GM18861 (cell line): ENCODE measurements around the gene GPR17.

Experiments used
- ATAC-seq: cut with Tn5 transposase; IDR thresholded peaks from one replicate; pipeline ENCODE4 v1.9.1; 2021; ENCODE audit not compliant: unreplicated experiment

Gene GPR17

DNA sequence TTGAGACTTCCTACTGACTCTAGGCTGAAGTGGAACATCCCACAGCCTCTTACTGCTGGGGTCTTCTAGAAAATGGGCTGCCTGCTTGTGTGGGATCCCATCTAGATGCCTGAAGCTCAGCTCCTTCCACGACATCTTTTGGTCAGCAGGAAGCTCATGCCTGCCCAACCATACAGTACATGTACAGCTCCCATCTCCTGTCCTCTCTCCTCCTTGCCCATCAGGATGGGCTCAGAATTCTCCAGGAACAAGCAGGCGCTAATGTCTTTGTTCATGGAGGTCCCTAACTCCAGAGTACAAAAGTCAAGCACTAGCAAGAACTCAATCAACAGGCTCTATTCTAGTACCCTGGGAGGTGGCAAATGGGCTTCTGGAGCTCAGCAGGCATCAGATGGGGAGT is 31.7 kb upstream of the GPR17 start:
- ATAC-seq, result no peak

DNA sequence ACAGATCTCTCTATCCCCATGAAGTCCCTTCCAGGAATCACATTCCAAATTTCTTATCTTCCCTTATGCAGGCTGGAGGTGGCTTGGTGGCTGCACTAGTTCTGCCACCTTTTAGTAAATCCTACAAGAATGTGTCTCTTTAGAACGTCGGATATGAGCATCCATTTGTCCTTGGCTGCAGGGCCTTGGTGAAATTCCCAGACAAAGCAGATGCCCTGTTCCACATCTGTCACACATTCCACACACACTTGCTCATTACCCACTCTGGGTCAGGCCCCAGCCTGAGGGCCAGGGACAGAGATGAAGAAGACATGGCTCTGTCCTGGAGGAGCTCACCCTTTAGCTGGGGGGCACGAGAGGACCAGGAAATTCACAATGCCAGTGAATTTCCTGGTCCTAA is 31.2 kb upstream of the GPR17 start:
- no peak for ATAC-seq

DNA sequence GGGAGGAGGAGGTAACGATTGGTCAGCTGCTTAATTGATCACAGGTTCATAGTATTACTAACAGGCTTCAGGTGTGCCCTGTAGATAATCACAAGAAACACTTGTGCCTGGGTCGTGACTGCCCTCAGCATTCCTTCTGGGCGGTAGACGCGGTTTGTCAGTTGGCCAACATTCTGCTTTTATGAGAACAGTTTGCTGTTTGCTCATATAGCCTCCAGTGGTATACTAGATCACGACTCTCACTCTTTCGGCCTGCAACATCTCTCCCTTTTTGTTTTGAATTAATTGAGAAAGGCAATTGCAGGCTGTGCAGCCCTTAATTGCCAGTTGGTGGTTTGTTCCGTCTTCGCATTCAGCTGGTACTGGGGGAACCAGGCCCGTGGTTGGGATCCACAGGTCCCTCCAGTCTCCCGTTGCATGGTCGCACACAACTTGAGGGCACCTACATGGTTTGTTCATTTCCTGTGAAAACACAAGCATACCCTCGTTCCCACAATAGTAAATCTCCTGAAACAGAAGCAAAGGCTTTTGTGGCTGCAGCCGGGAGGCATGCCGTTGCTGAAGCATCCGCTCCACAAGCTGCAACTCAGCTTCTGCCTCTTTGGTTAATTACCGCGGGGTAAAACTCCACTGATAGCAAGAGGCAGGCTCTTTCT is 30.3 kb upstream of the GPR17 start:
- ATAC-seq, result no peak

DNA sequence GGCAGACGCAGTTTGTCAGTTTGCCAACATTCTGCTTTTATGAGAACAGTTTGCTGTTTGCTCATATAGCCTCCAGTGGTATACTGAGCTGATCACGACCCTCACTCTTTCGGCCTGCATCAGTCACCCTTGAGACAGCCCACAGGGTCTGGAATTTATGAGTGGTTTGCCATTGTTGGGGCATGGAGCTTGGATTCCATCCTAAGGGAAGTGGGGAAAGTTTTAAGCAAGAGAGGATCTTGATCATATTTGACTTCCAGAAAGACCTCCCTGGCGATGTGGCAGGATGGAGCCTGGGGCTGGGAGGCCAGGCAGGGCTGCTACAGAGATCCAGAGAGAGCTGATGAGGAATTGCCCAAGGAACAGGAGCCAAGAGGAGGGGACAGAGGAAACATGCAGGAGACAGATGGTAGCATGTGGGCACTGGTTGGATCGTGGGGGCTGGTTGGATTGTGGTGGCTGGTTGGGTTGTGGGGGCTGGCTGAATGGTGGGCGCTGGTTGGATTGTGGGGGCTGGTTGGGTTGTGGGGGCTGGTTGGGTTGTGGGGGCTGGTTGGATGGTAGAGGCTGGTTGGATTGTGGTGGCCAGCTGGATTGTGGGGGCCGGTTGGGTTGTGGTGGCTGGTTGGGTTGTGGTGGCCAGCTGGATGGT is 27.3 kb upstream of the GPR17 start:
- no peak for ATAC-seq

DNA sequence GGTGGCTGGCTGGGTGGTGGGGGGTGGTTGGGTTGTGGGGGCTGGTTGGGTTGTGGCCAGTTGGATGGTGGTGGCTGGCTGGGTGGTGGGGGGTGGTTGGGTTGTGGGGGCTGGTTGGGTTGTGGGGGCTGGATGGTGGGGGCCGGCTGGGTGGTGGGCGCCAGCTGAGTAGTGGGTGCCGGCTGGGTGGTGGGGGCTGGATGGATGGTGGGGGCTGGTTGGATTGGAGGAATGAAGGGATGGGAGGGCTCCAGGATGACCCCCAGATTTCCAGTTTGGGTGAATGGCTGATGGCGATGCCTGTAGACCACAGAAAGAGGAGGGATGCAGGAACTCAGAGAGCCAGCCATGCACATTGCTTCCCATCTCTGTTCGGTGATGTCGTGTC is 26.8 kb upstream of the GPR17 start:
- ATAC-seq, result no peak

DNA sequence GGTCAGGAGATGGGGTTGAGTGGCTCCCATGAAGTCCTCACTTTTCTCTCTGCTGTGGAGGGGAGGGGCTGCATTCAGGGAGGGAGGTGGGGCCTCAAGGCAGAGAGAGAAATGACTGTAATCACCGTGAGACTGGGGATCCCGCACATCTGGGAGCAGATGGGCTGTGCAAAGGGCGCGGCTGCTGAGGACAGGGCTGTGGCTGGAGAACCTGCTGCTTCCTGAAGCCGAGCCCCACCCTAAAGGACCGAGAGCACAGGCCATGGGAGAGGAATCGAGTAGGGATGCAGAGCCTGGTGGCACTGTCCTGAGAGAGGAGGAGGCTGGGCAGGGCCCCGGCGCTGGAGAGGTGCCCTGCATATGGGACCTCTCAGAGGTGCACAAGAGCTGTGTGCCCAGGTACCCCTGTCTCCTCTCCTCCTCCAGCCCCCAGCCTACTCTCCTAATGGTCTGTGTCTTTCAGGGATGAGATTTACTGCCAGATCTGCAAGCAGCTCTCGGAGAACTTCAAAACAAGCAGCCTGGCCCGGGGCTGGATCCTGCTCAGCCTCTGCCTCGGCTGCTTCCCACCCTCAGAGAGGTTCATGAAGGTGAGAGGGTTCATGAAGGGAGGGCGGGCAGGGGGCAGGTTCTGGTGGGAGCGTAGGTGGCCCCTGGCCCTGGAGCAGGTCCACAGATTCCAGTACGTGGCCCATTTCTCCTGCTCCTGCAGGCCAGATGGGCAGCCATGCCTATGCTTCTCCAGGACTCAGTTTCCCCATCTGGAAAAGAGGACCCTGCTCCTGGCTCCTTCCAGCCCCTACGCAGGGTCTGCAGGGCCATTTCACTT is 25.9 kb upstream of the GPR17 start:
- ATAC-seq, result no peak

DNA sequence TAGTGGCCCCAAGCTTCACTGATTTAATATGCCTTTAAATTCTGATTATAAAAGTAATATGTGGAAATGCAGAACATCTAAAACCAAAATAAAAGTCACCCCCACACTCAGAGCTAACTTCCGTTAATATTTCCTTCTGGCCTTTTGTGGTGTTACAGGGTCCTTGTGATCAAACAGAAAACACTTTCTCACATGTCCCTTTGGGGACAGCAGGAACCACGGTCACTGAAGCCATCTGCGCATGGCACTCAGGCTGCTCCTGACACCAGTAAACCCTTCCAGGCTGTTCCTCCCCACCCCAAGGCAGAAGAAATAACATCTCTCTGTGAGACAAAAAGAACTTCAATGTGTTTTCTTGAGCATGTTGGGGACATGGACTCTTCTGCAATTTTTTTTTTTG is 25.1 kb upstream of the GPR17 start:
- no peak for ATAC-seq

DNA sequence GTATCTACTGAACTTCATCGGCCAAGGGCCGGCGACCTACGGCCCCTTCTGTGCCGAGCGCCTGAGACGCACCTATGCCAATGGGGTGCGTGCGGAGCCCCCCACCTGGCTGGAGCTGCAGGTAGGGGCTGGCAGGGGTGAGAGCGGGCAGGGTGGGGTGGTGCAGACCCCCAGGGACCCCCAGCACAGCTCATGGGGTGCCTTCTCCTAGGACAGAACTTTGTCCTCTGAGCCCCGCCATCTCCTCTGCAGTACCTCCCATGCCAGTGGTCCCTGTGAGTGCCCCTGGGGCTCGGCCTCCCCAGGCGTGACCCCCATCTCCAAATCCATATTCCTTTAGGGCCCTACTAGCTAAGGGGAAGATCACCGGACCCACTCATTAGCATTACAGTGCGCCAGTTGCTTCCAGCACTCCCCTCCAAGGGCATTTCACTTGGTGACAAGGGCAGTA is 23.9 kb upstream of the GPR17 start:
- ATAC-seq, result no peak

DNA sequence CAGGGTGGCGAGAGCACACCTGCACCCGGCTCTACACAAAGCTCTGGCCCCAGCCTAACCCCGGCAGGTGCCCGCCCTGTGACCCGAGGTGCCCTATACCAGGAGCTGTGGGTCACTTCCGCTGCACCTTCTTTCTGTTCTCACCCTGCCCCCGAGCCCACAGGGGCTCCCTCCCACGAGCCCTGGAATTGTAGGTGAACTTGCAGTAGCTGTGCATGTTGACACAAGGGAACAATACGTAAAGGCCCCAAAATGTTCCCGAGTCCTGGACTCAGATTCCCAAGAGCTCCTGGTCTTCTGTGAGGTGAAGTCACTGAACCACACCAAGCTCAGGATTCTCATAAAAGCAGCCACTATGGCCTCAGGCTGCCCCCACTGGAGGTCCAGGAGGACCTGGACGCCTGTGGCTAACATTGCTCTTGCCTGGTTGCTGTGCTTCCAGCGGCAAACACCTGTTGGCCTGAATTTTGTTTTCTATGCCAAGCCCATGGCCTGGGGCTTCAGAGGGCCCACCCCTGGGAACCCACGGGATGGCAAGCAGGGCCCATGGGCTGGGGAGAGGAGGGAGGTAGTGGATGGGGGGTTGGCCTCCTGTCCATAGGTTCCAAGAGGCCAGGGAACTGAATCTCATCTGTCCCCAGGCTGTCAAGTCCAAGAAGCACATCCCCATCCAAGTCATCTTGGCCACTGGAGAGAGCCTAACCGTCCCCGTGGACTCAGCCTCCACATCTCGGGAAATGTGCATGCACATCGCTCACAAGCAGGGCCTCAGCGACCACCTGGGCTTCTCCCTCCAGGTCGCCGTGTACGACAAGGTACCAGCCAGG is 23.2 kb upstream of the GPR17 start:
- no peak for ATAC-seq

DNA sequence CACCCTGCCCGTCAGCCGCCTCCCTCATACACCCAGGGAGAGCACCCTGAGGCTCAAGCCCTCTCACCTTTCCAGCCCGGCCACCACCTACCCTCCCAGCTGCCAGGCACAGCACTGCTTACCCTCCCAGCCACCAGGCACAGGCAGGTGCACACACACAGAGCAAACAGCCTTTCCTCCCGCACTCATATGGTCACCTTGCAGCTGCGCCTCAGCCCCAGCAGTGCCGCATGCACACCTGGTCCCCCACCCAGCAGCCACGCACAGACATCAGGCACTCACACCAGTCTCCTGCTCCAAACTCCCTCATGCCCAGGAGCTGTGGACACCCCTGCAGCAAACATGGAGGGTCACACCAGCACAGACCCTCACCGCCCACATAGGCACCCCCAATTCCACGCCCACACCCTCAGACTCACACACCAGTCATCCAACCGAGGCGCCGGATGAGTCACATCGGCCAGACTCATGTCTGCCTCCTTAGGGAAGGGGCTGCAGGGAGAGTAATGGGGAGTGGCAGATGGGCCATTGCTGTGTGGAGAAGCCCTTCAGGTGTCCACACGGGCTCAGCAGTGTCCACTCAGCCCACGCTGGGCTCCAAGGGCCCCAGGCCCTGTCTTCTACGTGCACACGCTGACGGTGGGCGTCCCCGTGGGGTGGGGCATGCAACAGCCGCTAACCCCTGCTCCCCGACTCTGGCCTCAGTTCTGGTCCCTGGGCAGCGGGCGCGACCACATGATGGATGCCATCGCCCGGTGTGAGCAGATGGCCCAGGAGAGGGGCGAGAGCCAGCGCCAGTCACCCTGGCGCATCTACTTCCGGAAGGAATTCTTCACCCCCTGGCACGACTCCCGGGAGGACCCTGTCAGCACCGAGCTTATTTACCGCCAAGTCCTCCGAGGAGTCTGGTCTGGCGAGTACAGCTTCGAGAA is 22.3 kb upstream of the GPR17 start:
- no peak for ATAC-seq

DNA sequence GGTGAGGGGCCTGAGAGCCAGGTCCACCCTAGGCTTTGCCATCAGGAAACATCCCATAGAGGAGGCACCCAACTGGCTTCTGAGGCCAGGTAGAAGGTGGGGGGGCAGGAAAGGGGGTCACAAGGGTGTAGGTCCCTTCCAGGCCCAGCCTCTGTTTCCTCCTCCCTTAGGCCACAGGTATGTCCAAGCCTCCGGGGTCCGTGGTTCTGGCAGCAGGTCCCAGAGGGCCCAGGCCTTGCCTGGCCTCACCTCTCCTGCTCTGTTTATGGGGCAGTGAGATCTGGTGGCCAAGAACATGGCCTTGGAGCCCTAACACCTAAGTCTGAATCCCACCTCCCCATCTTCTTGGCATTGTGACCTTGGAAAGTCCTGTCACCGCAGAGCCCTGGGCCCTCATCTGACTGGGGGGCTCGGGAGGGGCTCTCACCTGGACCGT is 21.6 kb upstream of the GPR17 start:
- ATAC-seq, result no peak

DNA sequence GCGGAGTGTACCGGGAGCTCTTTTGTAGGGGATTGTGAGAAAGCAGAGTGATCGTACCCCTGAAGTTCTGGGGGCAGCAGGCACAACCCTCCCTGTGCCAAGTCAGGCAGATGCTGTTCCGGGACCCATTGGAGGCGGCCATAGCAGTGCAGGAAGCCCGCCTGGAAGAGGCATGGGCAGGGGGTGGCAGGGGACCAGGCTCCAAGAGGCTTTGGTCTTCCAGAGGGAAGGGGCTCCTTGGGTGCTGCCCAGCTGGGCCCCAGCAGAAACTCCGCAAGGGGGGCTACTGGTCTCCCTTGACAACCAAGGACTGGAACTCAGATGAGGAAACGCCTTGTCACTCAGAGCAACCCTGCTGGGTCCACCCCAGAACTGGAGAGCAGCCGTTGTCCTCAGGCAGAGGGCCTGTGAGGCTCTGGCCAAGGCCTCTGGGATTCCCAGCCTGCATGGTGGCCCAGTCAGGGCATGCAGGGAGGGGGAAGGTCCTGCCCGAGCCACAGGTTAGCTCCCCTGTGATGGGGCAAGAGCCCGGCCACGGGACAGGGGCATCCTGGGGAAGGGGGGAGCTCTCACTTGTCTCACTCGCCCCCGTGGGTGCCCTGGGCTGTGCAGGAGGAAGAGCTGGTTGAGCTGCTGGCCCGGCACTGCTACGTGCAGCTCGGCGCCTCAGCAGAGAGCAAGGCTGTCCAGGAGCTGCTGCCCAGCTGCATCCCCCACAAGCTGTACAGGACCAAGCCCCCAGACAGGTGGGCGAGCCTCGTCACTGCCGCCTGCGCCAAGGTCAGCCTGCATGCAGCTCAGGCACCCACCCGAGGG is 21.0 kb upstream of the GPR17 start:
- ATAC-seq, result no peak

DNA sequence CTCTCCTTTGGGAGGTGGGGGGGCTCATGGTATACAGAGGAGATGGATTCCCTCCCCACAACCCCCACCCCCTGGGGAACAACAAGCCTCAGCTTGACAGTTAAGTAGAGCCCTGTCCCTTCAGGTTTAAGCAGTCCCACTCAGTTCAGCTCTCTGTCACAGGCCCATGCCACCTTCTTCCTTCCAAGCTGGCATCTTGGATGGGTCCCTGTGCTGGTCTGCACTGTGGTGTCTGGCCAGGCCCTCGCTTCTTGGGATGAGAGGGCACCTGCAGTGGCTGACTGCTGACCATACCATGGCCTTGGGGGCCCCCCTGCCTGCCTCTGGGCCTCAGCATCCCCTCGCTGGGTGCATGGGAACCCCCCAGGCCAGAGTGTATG is 20.4 kb upstream of the GPR17 start:
- no peak for ATAC-seq

DNA sequence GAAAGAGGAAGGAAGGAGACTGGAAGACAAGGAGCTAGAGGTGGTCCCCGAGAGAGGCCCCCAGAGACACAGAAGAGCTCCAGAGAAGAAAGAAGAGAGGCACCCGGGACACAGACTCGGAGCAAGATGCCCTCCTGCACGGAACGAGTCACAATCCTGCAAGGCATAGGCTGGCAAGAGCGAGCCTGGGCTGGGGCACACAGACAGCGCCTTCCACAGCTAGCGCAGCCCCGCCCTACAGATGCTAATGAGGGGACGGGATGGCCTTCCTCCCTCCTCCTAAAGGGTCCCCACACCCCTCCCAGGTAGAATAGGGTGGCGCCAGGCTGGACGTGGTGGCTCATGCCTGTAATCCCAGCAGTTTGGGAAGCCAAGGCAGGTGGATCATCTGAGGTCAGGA is 19.8 kb upstream of the GPR17 start:
- ATAC-seq, result no peak

DNA sequence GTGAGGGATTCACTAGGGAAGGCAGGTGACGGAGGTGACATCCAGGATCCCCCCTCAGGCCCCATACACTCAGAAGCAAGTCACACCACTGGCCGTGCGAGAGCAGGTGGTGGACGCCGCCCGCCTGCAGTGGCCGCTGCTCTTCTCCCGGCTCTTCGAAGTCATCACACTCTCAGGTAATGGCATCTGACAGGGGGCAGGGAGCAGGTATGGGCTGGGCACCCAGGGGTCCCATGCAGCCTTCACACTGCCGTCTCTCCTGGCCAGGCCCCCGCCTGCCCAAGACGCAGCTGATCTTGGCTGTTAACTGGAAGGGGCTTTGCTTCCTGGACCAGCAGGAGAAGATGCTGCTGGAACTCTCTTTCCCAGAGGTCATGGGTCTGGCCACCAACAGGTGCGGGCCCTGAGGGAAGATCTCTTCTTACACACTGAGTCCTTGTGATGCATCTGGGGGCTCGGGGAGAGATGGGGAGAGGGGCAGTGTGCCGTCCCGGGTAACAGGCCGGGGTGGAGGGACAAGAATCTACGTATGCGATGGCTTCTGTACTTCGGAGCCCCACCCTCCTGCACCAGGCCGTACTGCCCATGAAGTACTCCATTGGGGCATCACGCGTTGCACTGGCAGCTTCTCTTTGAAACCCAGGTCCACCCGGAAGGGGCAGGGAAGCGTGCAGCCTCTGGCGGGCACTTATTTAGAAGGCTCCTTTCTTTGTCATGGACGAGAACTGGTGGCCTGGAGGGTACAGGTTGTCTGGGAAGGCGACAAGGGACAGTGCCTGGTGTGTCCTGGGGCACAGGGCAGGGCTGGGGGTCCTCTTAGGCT is 18.8 kb upstream of the GPR17 start:
- no peak for ATAC-seq

DNA sequence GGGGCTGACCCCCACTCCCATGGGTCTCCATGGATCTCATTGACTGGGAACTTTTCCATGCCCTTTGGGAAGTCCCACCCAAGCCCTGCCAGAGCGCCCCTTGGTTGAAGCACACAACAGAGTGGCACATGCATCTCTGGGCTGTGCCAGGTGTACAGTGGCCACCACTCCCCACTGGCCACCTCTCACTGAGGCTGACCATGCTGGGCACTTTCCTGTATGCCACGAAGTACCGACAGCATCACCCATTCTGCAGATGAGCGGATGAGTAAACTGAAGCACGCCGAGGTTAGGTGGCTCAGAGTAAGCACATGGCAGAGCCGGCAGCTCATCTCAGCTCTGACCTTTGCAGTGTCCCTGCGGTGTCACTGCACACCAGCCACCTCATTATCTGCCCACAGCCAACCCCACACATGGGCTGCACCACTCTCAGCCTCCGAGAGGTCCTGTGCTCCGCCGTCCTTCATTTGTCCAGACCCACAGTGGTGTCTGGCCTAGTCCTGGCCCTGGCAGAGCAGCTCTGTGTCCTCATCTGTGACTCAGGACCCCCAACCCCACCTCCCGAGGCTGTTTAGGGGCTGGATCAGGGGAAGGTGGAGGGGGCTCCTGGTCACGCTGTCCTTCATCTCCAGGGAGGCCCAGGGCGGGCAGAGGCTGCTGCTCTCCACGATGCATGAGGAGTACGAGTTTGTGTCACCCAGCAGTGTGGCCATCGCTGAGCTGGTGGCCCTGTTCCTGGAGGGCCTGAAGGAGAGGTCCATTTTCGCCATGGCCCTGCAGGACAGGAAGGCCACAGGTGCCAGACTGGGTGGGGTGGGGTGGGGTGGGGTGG is 18.0 kb upstream of the GPR17 start:
- ATAC-seq, result no peak

DNA sequence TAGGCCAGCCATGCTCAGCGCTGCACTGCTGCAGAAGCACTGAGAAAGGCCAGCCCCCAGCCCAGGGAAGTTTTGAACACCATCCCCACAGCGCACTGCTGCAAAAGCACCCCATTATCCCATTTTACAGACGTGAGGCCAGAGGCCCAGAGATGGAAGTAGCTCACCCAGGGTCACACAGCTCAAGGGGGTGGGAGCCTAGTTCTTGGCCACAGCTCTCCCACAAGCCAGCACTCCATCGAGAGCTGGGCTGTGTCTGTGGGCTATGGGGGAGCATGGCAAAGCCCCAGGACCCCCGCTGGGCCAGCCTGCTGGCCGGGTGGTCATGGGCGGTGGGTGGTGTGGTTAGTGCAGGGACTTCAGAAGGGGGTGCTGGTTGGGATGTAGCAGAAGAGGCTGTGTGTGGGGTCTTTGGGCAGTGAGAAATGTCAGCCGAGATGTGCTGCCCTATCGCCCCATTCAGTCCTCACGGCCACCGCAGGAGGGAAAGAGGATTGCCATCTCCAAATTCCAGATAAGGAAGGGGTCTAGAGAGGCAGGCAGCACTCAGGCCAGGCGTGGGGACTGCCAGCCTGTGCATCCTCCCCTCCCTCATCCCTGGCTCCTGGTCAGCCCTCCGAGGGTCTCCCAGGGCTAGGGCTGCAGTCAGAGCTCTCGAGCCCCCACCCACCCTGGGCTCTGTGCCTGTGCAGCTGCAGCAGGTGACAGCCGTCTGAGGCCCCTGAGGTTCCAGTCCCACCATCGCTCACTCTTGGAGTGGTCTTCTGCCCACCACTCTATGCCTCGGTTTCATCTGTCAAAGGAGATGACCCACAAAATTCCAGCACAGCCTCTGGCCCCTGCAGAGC is 17.0 kb upstream of the GPR17 start:
- ATAC-seq, result no peak
